NCI-H345 (cell line): Measurements from ENCODE around the gene CELF1.

Experiments used
- DNase-seq: peaks from one replicate; lab custom pipeline; 2025; lab: John Stamatoyannopoulos, UW

Gene CELF1

GRCh38 chr11:47447906-47448305 is 105.0 kb downstream of the CELF1 start:
- DNase-seq = no peak

GRCh38 chr11:47446833-47447232 is 106.1 kb downstream of the CELF1 start:
- DNase-seq = no peak

GRCh38 chr11:47445840-47446239 is 107.1 kb downstream of the CELF1 start:
- DNase-seq = no peak

GRCh38 chr11:47443817-47444216 is 109.1 kb downstream of the CELF1 start:
- DNase-seq = no peak

- peak; percentile 61 for DNase-seq
Measured at GRCh38 chr11:47443028-47443700, 109.8 kb downstream of the CELF1 start.

GRCh38 chr11:47442514-47442913 is 110.4 kb downstream of the CELF1 start:
- DNase-seq = no peak

- DNase-seq = no peak
Measured at GRCh38 chr11:47441421-47441820, 111.5 kb downstream of the CELF1 start.

- DNase-seq = no peak
Measured at GRCh38 chr11:47440054-47440476, 112.9 kb downstream of the CELF1 start.

GRCh38 chr11:47438721-47439120 is 114.2 kb downstream of the CELF1 start:
- no peak for DNase-seq

- DNase-seq = peak; percentile 52
Measured at GRCh38 chr11:47437746-47438418, 115.0 kb downstream of the CELF1 start.

- DNase-seq = no peak
Measured at GRCh38 chr11:47437218-47437745, 115.7 kb downstream of the CELF1 start.

- no peak for DNase-seq
Measured at GRCh38 chr11:47436726-47437125, 116.2 kb downstream of the CELF1 start.

GRCh38 chr11:47435687-47436086 is 117.2 kb downstream of the CELF1 start:
- DNase-seq = no peak

GRCh38 chr11:47434011-47434786 is 118.7 kb downstream of the CELF1 start:
- DNase-seq = no peak

GRCh38 chr11:47433157-47433556 is 119.8 kb downstream of the CELF1 start:
- no peak for DNase-seq

- no peak for DNase-seq
Measured at GRCh38 chr11:47431356-47432083, 121.4 kb downstream of the CELF1 start.

GRCh38 chr11:47430524-47430923 is 122.4 kb downstream of the CELF1 start:
- no peak for DNase-seq

GRCh38 chr11:47426062-47426956 is 126.6 kb downstream of the CELF1 start, which contains the start of gene PSMC3:
PSMC3 (minus strand) TSS chr11:47426439; CDS start chr11:47426279, 160 bp downstream.
- DNase-seq = peak; percentile 99

GRCh38 chr11:47425611-47426010 is 127.3 kb downstream of the CELF1 start:
- no peak for DNase-seq

GRCh38 chr11:47418454-47419259 is 134.3 kb downstream of the CELF1 start:
- DNase-seq = no peak
